GM15510 (cell line): ENCODE results near the gene ACSM3.

Source experiments
- POLR2A ChIP-seq: IDR thresholded peaks from 3 replicates; pipeline ENCODE4 v1.6.1; 2011; ENCODE audit warnings: borderline replicate concordance; ENCODE audit not compliant: insufficient read length; ENCODE audit errors: extremely low read depth

Gene ACSM3

GRCh38 chr16:20822521-20823325 is 58.9 kb downstream of the ACSM3 start:
- TF ChIP-seq POLR2A: no peak

- TF ChIP-seq POLR2A: no peak
These were observed 62.3 kb downstream of the ACSM3 start for GRCh38 chr16:20826039-20826566.

- no peak for TF ChIP-seq POLR2A
These were observed 65.7 kb downstream of the ACSM3 start for GRCh38 chr16:20829536-20829935.

GRCh38 chr16:20830372-20830771 is 66.6 kb downstream of the ACSM3 start:
- TF ChIP-seq POLR2A: no peak

- no peak for TF ChIP-seq POLR2A
These were observed 69.3 kb downstream of the ACSM3 start for GRCh38 chr16:20833086-20833485.

- no peak for TF ChIP-seq POLR2A
These were observed 74.4 kb downstream of the ACSM3 start for GRCh38 chr16:20838240-20838639.

GRCh38 chr16:20839504-20839903 is 75.7 kb downstream of the ACSM3 start:
- TF ChIP-seq POLR2A: no peak

GRCh38 chr16:20844054-20844453 is 80.2 kb downstream of the ACSM3 start:
- no peak for TF ChIP-seq POLR2A

- no peak for TF ChIP-seq POLR2A
These were observed 80.8 kb downstream of the ACSM3 start for GRCh38 chr16:20844588-20844987.

GRCh38 chr16:20846030-20846429 is 82.2 kb downstream of the ACSM3 start:
- TF ChIP-seq POLR2A: no peak

GRCh38 chr16:20846551-20846950 is 82.7 kb downstream of the ACSM3 start:
- TF ChIP-seq POLR2A: no peak
